GM12801 (cell line): Measurements from ENCODE around the gene LTA4H.

ENCODE experiments used
- CTCF ChIP-seq: IDR thresholded peaks from one replicate; pipeline ENCODE4 v1.5.1; 2011; ENCODE audit warnings: control low read depth; ENCODE audit not compliant: insufficient read length; ENCODE audit errors: extremely low read depth

LTA4H gene

GRCh38 chr12:95959107-95959506 lies 76.3 kb downstream of the LTA4H start:
- TF ChIP-seq CTCF = no peak

GRCh38 chr12:95956557-95957145 lies 78.7 kb downstream of the LTA4H start:
- TF ChIP-seq CTCF = no peak

- TF ChIP-seq CTCF = no peak
Observed at GRCh38 chr12:95955549-95956159, 79.7 kb downstream of the LTA4H start.

- no peak for TF ChIP-seq CTCF
Observed at GRCh38 chr12:95953000-95953399, 82.4 kb downstream of the LTA4H start.

- TF ChIP-seq CTCF = no peak
Observed at GRCh38 chr12:95951515-95951914, 83.9 kb downstream of the LTA4H start.
